GM13976 (cell line): ENCODE results near the gene ZNF503.

Experiments used
- DNase-seq: peaks from one replicate; pipeline ENCODE4 v3.0.0; 2012; ENCODE audit warnings: low spot score
- in situ Hi-C: fragments of 300-500 bp; cut with MboI; formaldehyde crosslinking; loops from one replicate; pipeline ENCODE4 v1.12.0; 2022; ENCODE audit warnings: low sequenced_read_pairs, mixed read lengths, inconsistent platforms; ENCODE audit not compliant: unreplicated experiment
- TF ChIP-seq, protein P1 (sequence below): IDR thresholded peaks from 2 replicates; pipeline ENCODE4 v1.5.1; 2012; ENCODE audit warnings: borderline replicate concordance, mild to moderate bottlenecking; ENCODE audit not compliant: insufficient read depth; ENCODE audit errors: extremely low read depth, missing control alignments, control extremely low read depth

The ZNF503 gene

DNA sequence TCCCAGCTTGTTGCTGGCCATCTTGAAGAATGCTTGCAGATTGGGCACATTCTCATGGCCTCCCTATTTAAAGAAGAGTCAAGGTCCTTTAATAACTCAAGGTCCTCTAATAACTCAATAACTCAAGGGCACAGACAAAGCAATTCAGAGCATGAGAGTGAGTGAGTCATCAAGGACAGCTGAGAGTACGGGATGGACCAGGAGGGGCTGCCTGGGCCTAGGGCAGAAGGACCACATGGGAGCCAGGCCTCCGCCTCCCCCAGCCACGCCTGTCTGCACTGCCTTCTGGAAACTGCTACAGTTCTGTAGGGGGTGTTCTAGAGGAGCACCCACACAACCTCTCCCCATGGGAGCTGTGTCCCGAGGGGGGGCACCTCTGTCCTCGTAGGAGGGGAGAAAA lies 48.9 kb downstream of the ZNF503 start:
- TF ChIP-seq, protein P1, sequence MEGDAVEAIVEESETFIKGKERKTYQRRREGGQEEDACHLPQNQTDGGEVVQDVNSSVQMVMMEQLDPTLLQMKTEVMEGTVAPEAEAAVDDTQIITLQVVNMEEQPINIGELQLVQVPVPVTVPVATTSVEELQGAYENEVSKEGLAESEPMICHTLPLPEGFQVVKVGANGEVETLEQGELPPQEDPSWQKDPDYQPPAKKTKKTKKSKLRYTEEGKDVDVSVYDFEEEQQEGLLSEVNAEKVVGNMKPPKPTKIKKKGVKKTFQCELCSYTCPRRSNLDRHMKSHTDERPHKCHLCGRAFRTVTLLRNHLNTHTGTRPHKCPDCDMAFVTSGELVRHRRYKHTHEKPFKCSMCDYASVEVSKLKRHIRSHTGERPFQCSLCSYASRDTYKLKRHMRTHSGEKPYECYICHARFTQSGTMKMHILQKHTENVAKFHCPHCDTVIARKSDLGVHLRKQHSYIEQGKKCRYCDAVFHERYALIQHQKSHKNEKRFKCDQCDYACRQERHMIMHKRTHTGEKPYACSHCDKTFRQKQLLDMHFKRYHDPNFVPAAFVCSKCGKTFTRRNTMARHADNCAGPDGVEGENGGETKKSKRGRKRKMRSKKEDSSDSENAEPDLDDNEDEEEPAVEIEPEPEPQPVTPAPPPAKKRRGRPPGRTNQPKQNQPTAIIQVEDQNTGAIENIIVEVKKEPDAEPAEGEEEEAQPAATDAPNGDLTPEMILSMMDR: no peak
- DNase-seq: no peak
- in situ Hi-C loops: no loop called here

DNA sequence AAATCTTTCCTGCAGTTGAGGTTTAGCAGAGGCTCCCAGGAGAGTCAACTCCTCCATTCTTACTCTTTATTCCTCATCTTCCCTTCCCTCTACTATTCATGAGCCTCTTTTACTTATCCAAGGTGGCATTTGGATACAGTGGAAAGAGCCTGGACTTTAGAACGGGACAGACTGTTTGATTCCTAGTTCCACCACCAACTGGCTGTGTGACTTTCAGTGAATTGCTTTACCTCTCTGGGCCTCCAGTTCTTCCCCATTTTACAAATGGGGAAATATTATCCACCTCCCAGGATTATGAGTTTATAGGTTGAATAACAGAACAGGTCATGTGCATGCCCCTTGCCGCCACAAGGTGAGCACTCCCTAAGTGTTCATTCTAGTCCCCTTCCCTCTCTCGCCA lies 49.9 kb downstream of the ZNF503 start:
- in situ Hi-C loops: no loop called here
- no peak for DNase-seq
- TF ChIP-seq, protein P1: no peak

DNA sequence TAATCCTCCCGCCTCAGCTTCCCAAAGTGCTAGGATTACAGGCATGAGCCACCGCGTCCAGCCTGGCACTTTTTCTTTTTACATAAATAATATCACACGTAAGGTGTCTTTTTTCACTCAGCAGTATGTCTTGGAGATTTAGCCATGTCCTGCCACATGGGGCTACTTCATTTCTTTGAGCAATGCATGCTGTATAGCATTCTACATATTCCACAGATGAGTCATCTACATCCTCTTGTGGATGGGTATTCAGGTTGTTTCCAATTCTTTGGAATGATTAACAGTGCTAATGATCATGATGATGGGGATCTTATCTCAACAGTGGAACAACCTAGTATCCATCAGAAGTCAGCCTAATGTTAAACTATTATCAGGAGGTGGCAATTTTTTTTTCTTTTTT lies 50.8 kb downstream of the ZNF503 start:
- in situ Hi-C loops: no loop called here
- TF ChIP-seq, protein P1: no peak
- DNase-seq: no peak
